Activated naive CD8-positive, alpha-beta T cell treated with anti-CD3 and anti-CD28 coated beads for 36 hours (primary cell): ENCODE data around the gene CLCN1. TPM values are rescaled to one million over a fixed set of nuclear protein-coding genes. Genes with fewer than 3 reads are reported as not detected.

Experiments
- DNase-seq: peaks from one replicate; pipeline ENCODE4 v3.0.0; 2021
- H3K27ac Mint-ChIP-seq: one replicate; pipeline ENCODE4 v1.8.0; 2022; ENCODE audit warnings: mild to moderate bottlenecking, moderate library complexity, mixed read lengths
- H3K27me3 Mint-ChIP-seq: one replicate; pipeline ENCODE4 v1.8.0; 2022; ENCODE audit warnings: mild to moderate bottlenecking, mixed read lengths
- H3K36me3 Mint-ChIP-seq: one replicate; pipeline ENCODE4 v1.8.0; 2021; ENCODE audit warnings: mild to moderate bottlenecking, mixed read lengths
- H3K4me1 Mint-ChIP-seq: one replicate; pipeline ENCODE4 v1.8.0; 2021; ENCODE audit warnings: mixed read lengths
- H3K4me3 Mint-ChIP-seq: one replicate; pipeline ENCODE4 v1.8.0; 2022; ENCODE audit warnings: mild to moderate bottlenecking, moderate library complexity, mixed read lengths
- H3K9me3 Mint-ChIP-seq: one replicate; pipeline ENCODE4 v1.8.0; 2022; ENCODE audit warnings: mixed read lengths
- total RNA-seq, 2 experiments: library from RNA; stranded (reverse); gene quantifications; one replicate each; pipeline ENCODE4 v1.2.3, GENCODE V29; 2021

The CLCN1 gene
- total RNA-seq, 2 experiments from 2014 or later: 0.06 TPM; not detected in 1

GRCh38 chr7:143305423-143306070, 10.4 kb upstream of the CLCN1 start:
- DNase-seq: peak; percentile 60
- no peaks in the 10 kb centered on the region for H3K9me3 Mint-ChIP-seq
- H3K27me3 Mint-ChIP-seq: no peaks in the 10 kb centered on the region
- peaks cover 64% of the 10 kb centered on the region for H3K36me3 Mint-ChIP-seq
- peaks cover 30% of the 10 kb centered on the region for H3K4me1 Mint-ChIP-seq
- H3K27ac Mint-ChIP-seq: no peak overlapping the region
- H3K4me3 Mint-ChIP-seq: no peak overlapping the region

- Mint-ChIP-seq H3K4me1 (peaks cover 36% of the 10 kb centered on the region), H3K9me3 (no peaks in the 10 kb centered on the region), H3K36me3 (peaks cover 54% of the 10 kb centered on the region), H3K27ac (peak overlapping the region; percentile 4), H3K4me3 (no peak overlapping the region), H3K27me3 (no peaks in the 10 kb centered on the region)
- DNase-seq: no peak
These were observed 7.3 kb upstream of the CLCN1 start for GRCh38 chr7:143308632-143309031.

GRCh38 chr7:143314127-143314526, 1.8 kb upstream of the CLCN1 start:
- Mint-ChIP-seq H3K36me3 (peaks cover 18% of the 10 kb centered on the region), H3K27me3 (no peaks in the 10 kb centered on the region), H3K27ac (no peak overlapping the region), H3K4me3 (no peak overlapping the region), H3K4me1 (peaks cover 14% of the 10 kb centered on the region), H3K9me3 (no peaks in the 10 kb centered on the region)
- DNase-seq: no peak

DNA sequence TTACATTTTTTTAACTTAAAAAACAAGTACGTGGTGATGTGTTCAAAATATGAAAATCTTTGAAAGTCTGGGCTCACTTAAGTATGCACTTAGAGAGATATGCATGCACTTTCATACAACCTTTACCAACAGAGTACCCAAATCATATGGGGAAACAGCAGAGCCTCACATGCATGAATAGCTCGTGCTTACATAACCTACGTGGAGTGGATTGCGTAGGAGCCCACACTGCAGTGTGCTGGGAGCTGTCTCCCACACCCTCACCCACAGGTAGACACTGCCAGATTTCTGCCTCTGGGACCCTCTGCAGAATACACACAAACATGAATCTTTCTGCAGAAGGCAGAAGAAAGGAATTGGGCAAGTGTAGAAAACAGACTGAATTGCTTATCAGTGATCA, 581 bp downstream of the CLCN1 start:
- peaks cover 3% of the 10 kb centered on the region for H3K4me1 Mint-ChIP-seq
- H3K4me3 Mint-ChIP-seq: no peak overlapping the region
- no peak for DNase-seq
- H3K9me3 Mint-ChIP-seq: no peaks in the 10 kb centered on the region
- H3K27ac Mint-ChIP-seq: no peak overlapping the region
- no peaks in the 10 kb centered on the region for H3K27me3 Mint-ChIP-seq
- H3K36me3 Mint-ChIP-seq: no peaks in the 10 kb centered on the region

- H3K4me1 Mint-ChIP-seq: peaks cover 3% of the 10 kb centered on the region
- no peak overlapping the region for H3K27ac Mint-ChIP-seq
- no peaks in the 10 kb centered on the region for H3K36me3 Mint-ChIP-seq
- H3K27me3 Mint-ChIP-seq: no peaks in the 10 kb centered on the region
- H3K9me3 Mint-ChIP-seq: no peaks in the 10 kb centered on the region
- no peak for DNase-seq
- H3K4me3 Mint-ChIP-seq: no peak overlapping the region
These were observed 2.8 kb downstream of the CLCN1 start for GRCh38 chr7:143318661-143319060.

DNA sequence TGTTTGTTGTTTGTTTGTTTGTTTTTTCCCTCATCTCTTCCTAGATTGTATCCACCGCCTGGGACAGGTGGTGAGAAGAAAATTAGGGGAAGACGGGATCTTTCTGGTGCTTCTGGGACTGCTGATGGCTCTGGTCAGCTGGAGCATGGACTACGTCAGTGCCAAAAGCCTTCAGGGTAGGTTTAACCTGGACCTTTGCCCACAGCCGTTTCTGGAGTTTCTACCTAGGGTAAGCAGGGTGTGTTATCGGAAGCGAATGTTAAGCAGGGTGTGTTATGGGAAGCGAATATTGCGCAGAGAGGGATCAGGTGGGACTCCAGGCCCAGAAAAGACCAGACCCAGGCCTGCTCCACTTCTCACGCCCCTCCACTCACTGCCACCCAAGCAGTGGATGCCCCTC, 4.7 kb downstream of the CLCN1 start:
- Mint-ChIP-seq H3K4me1 (peaks cover 4% of the 10 kb centered on the region), H3K4me3 (no peak overlapping the region), H3K27me3 (no peaks in the 10 kb centered on the region), H3K27ac (no peak overlapping the region), H3K36me3 (no peaks in the 10 kb centered on the region), H3K9me3 (no peaks in the 10 kb centered on the region)
- no peak for DNase-seq

DNA sequence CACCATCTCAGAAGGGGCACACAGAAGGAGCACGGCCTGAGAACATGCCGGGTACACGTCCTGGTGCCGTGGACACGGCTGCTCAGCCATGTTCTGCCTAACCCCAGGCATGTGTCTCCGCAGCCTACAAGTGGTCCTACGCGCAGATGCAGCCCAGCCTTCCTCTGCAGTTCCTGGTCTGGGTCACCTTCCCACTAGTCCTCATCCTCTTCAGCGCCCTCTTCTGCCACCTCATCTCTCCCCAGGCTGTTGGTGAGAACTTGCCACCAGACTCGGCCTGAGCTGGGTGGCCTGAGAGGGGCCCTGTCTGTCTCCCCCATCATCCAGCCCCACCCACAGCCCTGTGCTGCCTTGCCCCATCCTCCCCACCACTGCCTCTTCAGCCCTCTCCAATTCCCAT, 5.3 kb downstream of the CLCN1 start:
- no peaks in the 10 kb centered on the region for H3K27me3 Mint-ChIP-seq
- DNase-seq: no peak
- no peak overlapping the region for H3K4me3 Mint-ChIP-seq
- no peaks in the 10 kb centered on the region for H3K9me3 Mint-ChIP-seq
- no peaks in the 10 kb centered on the region for H3K36me3 Mint-ChIP-seq
- H3K27ac Mint-ChIP-seq: no peak overlapping the region
- peaks cover 4% of the 10 kb centered on the region for H3K4me1 Mint-ChIP-seq

- no peak for DNase-seq
- no peak overlapping the region for H3K27ac Mint-ChIP-seq
- no peaks in the 10 kb centered on the region for H3K36me3 Mint-ChIP-seq
- H3K9me3 Mint-ChIP-seq: no peaks in the 10 kb centered on the region
- H3K4me1 Mint-ChIP-seq: peaks cover 4% of the 10 kb centered on the region
- no peak overlapping the region for H3K4me3 Mint-ChIP-seq
- no peaks in the 10 kb centered on the region for H3K27me3 Mint-ChIP-seq
These were observed 5.8 kb downstream of the CLCN1 start for GRCh38 chr7:143321734-143322133.

GRCh38 chr7:143322760-143323633, 7.1 kb downstream of the CLCN1 start:
- H3K9me3 Mint-ChIP-seq: no peaks in the 10 kb centered on the region

GRCh38 chr7:143323653-143324052, 7.7 kb downstream of the CLCN1 start:
- no peaks in the 10 kb centered on the region for H3K36me3 Mint-ChIP-seq
- H3K27me3 Mint-ChIP-seq: no peaks in the 10 kb centered on the region
- no peak overlapping the region for H3K27ac Mint-ChIP-seq
- H3K4me1 Mint-ChIP-seq: peaks cover 4% of the 10 kb centered on the region
- H3K9me3 Mint-ChIP-seq: no peaks in the 10 kb centered on the region
- no peak overlapping the region for H3K4me3 Mint-ChIP-seq
- no peak for DNase-seq

More at GRCh38 chr7:143322760-143323633, 7.1 kb downstream of the CLCN1 start:
- Mint-ChIP-seq H3K4me3 (no peak overlapping the region), H3K27me3 (no peaks in the 10 kb centered on the region), H3K36me3 (no peaks in the 10 kb centered on the region), H3K4me1 (peaks cover 4% of the 10 kb centered on the region), H3K27ac (no peak overlapping the region)
- DNase-seq: no peak

DNA sequence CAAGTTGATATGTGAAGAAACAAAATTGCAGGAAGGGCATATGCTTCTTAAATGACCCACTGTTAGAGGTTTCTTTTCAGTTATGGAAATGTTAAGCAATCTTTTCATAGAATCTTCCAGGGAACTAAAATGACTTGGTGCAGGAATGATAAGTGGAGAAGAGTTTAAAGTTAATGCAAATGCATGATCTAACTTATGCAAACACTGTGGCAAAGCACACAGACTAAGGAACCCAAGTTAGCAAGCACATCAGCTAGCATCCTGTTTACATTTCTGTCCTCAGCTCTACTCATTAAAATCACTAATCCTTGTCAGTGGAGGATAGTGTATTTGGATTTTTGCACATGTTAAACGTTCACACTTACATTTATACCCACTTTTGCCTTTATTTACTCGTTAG, 9.3 kb downstream of the CLCN1 start:
- Mint-ChIP-seq H3K36me3 (no peaks in the 10 kb centered on the region), H3K4me1 (peaks cover 4% of the 10 kb centered on the region), H3K27me3 (no peaks in the 10 kb centered on the region), H3K27ac (no peak overlapping the region), H3K4me3 (no peak overlapping the region), H3K9me3 (no peaks in the 10 kb centered on the region)
- no peak for DNase-seq

DNA sequence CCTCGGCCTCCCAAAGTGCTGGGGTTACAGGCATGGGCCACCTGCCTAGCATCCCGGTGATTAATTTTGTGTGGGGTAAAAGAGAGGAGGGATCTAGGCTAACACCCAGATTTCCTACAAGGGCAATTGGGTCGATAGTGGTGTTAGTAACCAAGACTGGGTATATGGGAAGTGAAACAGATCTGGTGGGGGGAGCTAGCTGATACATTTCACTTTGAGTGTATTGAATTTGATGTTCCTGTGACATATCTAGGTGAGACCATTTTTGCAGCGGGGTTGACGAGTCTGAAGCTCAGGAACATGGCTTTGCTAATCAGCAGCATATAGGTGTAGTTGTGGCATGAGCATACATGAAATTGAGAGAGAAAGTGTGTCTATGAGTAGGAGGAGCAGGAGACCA, 12.0 kb downstream of the CLCN1 start:
- peaks cover 4% of the 10 kb centered on the region for H3K4me1 Mint-ChIP-seq
- no peak overlapping the region for H3K4me3 Mint-ChIP-seq
- no peaks in the 10 kb centered on the region for H3K36me3 Mint-ChIP-seq
- no peaks in the 10 kb centered on the region for H3K9me3 Mint-ChIP-seq
- DNase-seq: no peak
- no peak overlapping the region for H3K27ac Mint-ChIP-seq
- no peaks in the 10 kb centered on the region for H3K27me3 Mint-ChIP-seq

DNA sequence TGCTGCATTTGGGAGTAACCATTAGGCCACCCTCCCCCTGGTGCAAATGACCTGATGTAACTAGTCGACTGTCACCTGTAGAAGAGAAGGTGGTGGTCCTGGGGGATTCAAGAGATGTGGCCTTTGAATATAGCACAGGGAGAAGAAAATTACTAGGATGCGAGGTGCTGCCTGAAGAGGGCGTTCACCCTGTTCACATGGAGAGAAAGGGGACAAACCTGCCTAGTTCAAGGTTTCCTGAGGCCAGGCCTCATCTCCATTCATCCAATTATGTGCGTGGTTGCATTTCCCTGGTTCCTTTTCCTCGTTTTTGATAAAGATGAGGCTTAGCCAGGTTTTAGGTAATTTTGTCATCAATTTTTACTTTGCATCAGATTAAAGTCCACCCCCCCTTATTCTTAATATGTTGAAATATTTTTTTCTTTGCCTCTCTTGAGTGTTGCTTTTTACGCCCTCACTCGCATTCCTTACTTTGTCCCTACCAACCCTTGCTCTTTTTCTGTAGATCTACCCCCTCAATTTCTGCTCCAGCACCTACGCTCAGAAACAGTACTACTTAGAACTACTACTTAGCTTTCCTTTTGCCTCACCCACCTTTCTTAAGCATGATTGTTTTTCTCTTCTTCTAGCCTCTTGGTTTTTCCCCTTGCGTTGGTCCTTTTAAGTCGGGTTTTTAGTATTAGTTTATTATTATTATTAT, 13.7 kb downstream of the CLCN1 start:
- Mint-ChIP-seq H3K27ac (no peak overlapping the region), H3K9me3 (no peaks in the 10 kb centered on the region), H3K4me1 (peaks cover 4% of the 10 kb centered on the region), H3K27me3 (no peaks in the 10 kb centered on the region), H3K36me3 (no peaks in the 10 kb centered on the region), H3K4me3 (no peak overlapping the region)
- DNase-seq: no peak

- Mint-ChIP-seq H3K4me3 (no peak overlapping the region), H3K27ac (no peak overlapping the region)
These were observed 15.4 kb downstream of the CLCN1 start for GRCh38 chr7:143331179-143331801.

GRCh38 chr7:143334244-143334643, 18.3 kb downstream of the CLCN1 start:
- Mint-ChIP-seq H3K9me3 (no peaks in the 10 kb centered on the region), H3K27ac (no peak overlapping the region), H3K4me1 (no peaks in the 10 kb centered on the region), H3K27me3 (peaks cover 4% of the 10 kb centered on the region), H3K36me3 (no peaks in the 10 kb centered on the region), H3K4me3 (no peak overlapping the region)
- DNase-seq: no peak

More at GRCh38 chr7:143331179-143331801, 15.4 kb downstream of the CLCN1 start:
- no peaks in the 10 kb centered on the region for H3K36me3 Mint-ChIP-seq
- DNase-seq: no peak
- H3K4me1 Mint-ChIP-seq: no peaks in the 10 kb centered on the region
- peaks cover 4% of the 10 kb centered on the region for H3K27me3 Mint-ChIP-seq
- H3K9me3 Mint-ChIP-seq: no peaks in the 10 kb centered on the region
